ENCODE measurements around the gene TMPRSS9.

- no peak for TF ChIP-seq ZNF747 (tag by site-specific recombination; IDR thresholded peaks at IDR 0.05)
- TF ChIP-seq CTCF (tag by site-specific recombination; IDR thresholded peaks at IDR 0.05): no peak
- TF ChIP-seq AEBP2 (tag by site-specific recombination; IDR thresholded peaks at IDR 0.05; ENCODE audit: borderline replicate concordance): no peak
- TF ChIP-seq ZNF629 (tag by site-specific recombination; IDR thresholded peaks at IDR 0.05): no peak
- TF ChIP-seq SCRT1 (tag by site-specific recombination; IDR thresholded peaks at IDR 0.05; ENCODE audit: borderline replicate concordance): no peak
- TF ChIP-seq ZNF501 (tag by site-specific recombination; IDR thresholded peaks at IDR 0.05): no peak
- no peak for TF ChIP-seq ZSCAN4 (tag by site-specific recombination; IDR thresholded peaks at IDR 0.05)
- TF ChIP-seq ZNF112 (tag by site-specific recombination; IDR thresholded peaks at IDR 0.05): no peak
- TF ChIP-seq ZFP41 (tag by site-specific recombination; IDR thresholded peaks at IDR 0.05; ENCODE audit: borderline replicate concordance): no peak
- TF ChIP-seq ZNF18 (tag by site-specific recombination; IDR thresholded peaks at IDR 0.05): no peak
- no peak for TF ChIP-seq BCL11A (tag by site-specific recombination; IDR thresholded peaks at IDR 0.05; ENCODE audit: low read depth)
Measured at GRCh38 chr19:2415973-2416319, 55.9 kb downstream of the TMPRSS9 start.

All from HEK293 (cell line).